GM18867 (cell line): ENCODE data around the gene NMNAT2.
"Not testable (repeated sequence)": the region's sequence is repeated elsewhere in the genome, so short reads cannot be mapped to it uniquely, and the experiment has no call there.

Experiments
- ATAC-seq: cut with Tn5 transposase; IDR thresholded peaks from one replicate; pipeline ENCODE4 v1.9.1; 2021; ENCODE audit warnings: mild to moderate bottlenecking, moderate library complexity; ENCODE audit not compliant: unreplicated experiment

NMNAT2 gene

GRCh38 chr1:183419399-183419798, 1.2 kb upstream of the NMNAT2 start:
- no peak for ATAC-seq

DNA sequence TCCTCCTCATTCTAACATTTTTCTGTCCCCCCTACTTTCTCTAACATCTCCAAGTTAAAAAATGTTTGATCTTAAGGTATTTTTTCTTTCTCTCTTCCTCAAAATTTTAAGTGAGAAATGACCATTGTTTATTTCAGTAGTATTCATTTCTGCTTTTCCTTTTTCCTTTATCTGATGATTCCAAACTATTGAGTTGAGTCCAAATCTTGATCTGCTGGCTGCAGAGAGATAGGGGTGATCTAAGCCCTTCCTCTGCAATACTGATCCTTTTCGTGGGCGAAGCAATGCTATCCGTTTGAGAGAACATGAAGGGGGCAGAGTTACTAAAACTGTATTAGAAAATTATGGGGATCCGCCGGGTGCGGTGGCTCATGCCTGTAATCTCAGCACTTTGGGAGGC, 516 bp upstream of the NMNAT2 start:
- no peak for ATAC-seq

DNA sequence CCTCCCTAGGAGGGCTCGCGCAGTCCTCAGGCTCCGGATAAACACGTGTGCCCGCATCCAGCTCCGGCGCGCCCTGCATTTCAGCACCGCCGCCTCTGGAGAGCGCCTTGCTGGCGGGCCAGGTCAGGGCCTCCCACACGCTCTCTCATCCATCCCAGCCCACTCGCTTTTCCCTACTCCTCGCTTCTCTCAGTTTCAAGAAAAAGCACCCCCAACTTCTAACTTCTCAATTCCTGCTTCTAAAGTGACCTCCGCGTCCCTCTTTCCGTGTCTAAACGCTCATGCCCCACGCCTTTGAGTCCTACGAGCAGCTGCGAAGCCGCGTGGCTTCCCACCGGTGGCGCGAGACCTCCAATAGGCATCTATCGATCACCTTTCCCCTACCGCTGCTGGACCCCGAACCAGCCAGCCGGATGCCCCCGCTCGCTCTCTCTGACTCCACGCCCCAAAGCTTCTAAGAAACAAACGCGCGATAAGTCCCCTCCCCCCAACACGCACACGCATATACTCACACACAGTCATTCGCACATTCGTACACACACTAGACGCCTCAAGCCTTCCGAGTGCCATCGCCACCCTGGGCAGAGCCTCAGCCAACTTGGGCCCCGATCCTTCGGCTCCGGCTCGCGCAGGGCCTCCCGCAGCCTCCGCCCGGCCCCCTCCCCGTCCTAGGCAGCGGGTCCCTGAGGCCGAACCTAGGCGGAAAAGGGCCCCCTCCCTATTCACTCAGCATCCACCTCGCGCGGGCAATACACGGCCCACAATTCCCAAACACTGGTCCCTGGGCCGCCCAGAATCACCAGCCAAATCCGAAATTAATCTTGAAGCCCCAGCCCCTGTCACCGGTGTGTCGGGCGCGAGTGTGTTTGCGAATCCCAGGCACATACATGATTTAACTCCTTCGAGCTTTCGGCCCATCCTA, 1.1 kb downstream of the NMNAT2 start:
- ATAC-seq, result no peak

DNA sequence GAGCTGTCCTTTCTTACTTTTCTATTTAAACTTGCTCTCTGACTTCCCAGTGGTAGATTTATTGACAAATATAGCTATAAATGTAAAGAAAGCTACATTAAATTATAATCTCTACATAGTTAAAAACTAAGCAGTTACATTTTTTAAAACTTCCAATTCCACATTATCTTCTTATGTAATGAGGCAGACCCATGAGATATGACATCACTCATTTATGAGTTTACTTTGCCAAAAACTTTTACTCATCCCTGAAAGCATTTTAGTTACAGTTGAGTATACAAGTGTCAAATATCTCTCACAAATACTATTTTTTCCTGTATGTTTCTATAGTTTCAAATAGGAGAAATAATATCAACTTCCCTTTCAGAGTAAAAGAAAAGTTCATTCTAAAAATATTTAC, 3.8 kb downstream of the NMNAT2 start:
- no peak for ATAC-seq

GRCh38 chr1:183411091-183411490, 7.1 kb downstream of the NMNAT2 start:
- ATAC-seq, result no peak

DNA sequence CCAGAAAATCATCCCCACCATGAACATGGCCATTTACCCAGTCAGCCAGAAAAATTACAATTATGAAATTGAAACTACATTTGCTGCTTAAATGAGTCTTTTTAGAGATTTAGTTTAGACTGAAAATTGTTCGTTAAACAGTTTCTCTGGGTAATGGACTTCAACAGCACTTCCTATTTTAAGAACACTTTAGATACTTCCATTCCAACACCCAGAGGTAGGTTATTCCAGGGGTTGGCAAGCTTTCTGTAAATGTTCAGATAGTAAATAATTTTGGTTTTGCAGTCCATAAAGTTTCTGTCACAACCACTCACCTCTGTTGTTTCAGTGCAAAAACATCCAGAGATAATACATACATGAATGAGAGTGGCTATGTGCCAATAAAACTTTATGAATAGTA, 10.2 kb downstream of the NMNAT2 start:
- ATAC-seq, result no peak

DNA sequence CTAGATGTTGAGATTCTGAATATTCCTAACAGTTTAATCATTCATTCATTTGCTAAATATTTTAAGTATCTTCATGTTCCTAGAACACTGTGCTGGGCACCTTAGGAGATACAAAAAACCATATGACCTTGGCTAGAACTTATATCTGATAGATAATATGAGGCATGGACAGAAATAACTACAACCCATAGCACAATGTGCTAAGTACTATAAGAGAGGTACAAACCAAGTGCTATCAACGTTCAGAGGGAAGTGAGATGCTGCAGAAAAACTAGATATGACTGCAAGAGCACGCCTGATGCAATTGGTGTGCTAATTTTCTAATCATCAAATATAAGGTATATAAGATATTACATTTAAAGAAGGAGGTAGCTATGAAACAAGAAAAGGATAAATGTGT, 10.7 kb downstream of the NMNAT2 start:
- ATAC-seq, result no peak

DNA sequence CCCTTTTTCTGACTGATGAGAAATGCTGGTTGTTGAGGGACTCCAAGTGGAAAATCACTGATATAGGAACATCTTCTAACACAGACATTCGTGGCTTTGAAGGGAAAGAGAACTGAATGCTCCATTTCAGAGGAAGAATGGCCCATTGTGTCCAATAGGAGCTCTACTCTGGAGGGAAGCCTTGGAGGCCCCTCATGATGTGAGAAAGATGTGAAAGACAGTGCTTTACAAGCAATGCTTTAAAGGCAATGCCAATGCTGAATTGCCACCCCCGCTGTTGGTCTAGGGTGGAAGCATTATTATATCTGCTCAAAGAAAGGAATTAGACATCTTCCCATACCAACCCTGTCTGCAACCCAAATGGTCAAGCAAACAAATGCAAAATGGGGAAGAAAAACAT, 13.7 kb downstream of the NMNAT2 start:
- ATAC-seq, result no peak

DNA sequence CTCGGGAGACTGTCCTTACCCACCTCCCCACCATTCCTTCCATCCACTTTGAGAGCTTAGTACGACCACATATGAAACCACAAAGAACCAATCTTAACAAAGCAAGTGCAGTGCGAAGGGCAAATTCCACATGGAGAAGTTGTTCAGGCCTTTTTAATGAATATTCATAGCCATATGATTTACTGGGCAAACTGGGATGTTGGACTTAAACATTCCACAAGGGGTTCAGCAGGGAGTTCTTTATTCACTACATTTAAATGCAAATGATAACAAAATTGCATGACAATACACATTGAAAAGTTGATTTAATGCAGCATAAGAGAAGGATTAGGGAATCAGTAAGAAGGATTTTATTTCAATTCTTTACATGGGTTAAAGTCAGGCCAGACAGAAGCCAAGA, 14.7 kb downstream of the NMNAT2 start:
- no peak for ATAC-seq

DNA sequence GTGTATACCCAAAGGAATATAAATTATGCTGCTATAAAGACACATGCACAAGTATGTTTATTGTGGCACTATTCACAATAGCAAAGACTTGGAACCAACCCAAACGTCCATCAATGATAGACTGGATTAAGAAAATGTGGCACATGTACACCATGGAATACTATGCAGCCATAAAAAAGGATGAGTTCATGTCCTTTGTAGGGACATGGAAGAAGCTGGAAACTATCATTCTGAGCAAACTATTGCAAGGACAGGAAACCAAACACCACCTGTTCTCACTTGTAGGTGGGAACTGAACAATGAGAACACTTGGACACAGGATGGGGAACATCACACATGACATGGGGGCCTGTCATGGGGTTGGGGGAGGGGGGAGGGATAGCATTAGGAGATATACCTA, 16.6 kb downstream of the NMNAT2 start:
- ATAC-seq, result not testable (repeated sequence)

GRCh38 chr1:183394435-183394834, 23.7 kb downstream of the NMNAT2 start:
- no peak for ATAC-seq

DNA sequence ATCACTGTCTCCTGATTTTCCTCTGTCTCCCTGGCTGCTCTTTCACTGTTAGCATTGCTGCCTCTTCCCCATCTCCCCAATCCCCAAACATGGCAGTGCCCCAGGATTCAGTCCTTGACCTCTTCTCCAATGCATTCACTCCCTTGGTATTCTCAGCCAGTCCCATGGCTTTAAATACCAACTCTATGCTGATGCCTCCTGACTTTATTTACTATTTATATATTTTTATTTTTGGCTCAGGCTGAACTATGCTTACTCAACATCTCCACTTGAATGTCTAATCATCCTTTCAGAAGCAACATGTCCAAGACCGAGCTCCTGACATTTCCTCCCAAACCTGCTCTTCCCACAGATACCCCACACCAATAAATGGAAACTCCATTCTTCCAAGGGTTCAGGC, 26.3 kb downstream of the NMNAT2 start:
- no peak for ATAC-seq

DNA sequence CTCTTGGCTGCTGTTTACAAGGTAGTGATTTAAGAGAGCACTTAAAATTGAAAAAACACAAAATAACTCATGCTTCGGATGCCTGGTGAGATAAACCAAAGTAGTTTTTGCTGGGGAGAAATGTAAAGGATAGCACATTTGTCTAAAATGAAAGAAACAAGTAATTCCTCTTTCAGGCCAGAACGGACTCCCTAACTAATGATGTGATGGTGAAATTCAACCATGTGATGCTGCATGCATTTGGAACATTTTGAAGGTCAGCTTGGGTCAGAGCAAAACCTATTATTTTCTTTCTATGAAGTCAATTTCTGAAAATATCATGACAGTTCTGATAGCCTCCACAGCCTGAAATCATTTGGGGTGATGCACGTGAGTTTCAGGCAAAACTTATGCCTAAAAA, 27.6 kb downstream of the NMNAT2 start:
- no peak for ATAC-seq

DNA sequence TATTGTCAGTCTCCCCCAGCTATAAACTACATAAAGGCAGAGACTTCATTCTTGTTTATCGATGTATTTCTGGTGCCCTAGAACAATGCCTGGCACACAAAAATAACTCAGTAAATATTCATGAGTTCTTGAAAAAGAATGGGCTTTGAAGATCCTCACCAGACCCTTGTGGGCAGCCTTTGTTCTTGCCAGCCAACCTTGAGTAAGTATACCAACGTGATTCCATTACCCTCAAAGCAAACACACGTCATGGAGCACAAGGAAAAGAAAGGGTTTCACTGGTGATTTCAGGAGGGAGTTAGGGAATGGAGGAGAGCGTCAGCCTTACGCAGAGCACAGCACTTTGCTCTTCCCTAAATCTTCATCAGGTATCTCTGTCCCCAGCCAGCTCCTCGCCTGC, 29.4 kb downstream of the NMNAT2 start:
- ATAC-seq, result no peak

GRCh38 chr1:183385340-183386144, 32.6 kb downstream of the NMNAT2 start:
- no peak for ATAC-seq

GRCh38 chr1:183379951-183380350, 38.2 kb downstream of the NMNAT2 start:
- ATAC-seq, result no peak

DNA sequence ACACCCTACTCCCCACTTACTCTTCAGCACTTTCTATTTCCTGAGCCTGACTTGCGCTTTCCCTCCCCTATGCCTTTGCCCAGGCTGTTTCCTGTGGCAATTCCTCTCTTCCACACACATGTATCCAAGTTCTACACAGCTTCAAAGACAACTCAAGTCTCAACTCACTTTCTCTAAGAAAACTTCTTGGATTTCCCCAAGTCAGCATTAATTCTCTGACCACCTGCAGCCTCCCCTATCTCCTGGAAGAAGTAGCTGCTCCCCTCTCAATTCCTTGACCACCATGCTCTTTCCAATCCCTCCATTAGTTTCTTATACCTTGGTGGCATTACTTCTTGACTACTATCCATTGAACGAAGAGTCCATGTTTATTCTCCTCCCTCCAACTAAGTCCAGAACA, 42.8 kb downstream of the NMNAT2 start:
- no peak for ATAC-seq

- no peak for ATAC-seq
Measured at GRCh38 chr1:183374825-183375224, 43.4 kb downstream of the NMNAT2 start.

- no peak for ATAC-seq
Measured at GRCh38 chr1:183372586-183373230, 45.5 kb downstream of the NMNAT2 start.

- ATAC-seq, result no peak
Measured at GRCh38 chr1:183370399-183371058, 47.7 kb downstream of the NMNAT2 start.
